Neural progenitor cell (in vitro differentiated cells): ENCODE measurements around the gene ERGIC1.

Source experiments
- CTCF ChIP-seq: fragments of 200-600 bp; sonication (generic); IDR thresholded peaks from 2 replicates; pipeline ENCODE4 v1.5.1; 2017; ENCODE audit warnings: antibody characterized with exemption, mild to moderate bottlenecking
- EZH2 ChIP-seq: fragments of 200-600 bp; sonication (generic); IDR thresholded peaks from 2 replicates; pipeline ENCODE4 v1.6.1; 2017; ENCODE audit warnings: antibody characterized with exemption, mild to moderate bottlenecking, moderate library complexity

- TF ChIP-seq EZH2 (no peak), CTCF (no peak)
Observed at GRCh38 chr5:172848419-172848818, 14.4 kb downstream of the ERGIC1 start.
